Calu3 (cell line): ENCODE results near the gene ABCB8. TPM values are rescaled to one million over a fixed set of nuclear protein-coding genes. Genes with fewer than 3 reads are reported as not detected.
A peak's percentile ranks its signal among the peaks of the same experiment; 100 is the strongest.

Experiments
- BruUV-seq: library from RNA; stranded (reverse); fragments of 400-500 nt; replicated peaks from 2 replicates; lab custom pipeline; 2021; lab: Mats Ljungman, UMichigan
- CTCF ChIA-PET: fragments of 300-600 bp; sonication (Branson Sonifier 250); formaldehyde crosslinking; loops from one replicate; lab custom pipeline; 2022; ENCODE audit warnings: antibody characterized with exemption; lab: Charles Lee
- DNase-seq: peaks from one replicate; pipeline ENCODE4 v3.0.0; 2022
- H3K27ac Mint-ChIP-seq: one replicate; pipeline ENCODE4 v1.8.0; 2022; ENCODE audit warnings: mixed read lengths; ENCODE audit not compliant: unreplicated experiment
- H3K27me3 Mint-ChIP-seq: one replicate; pipeline ENCODE4 v1.8.0; 2022; ENCODE audit warnings: mixed read lengths; ENCODE audit not compliant: unreplicated experiment
- H3K36me3 Mint-ChIP-seq: one replicate; pipeline ENCODE4 v1.8.0; 2022; ENCODE audit warnings: mild to moderate bottlenecking, moderate library complexity, mixed read lengths; ENCODE audit not compliant: insufficient read depth, unreplicated experiment
- H3K4me1 Mint-ChIP-seq: one replicate; pipeline ENCODE4 v1.8.0; 2022; ENCODE audit warnings: mild to moderate bottlenecking, low read depth, mixed read lengths; ENCODE audit not compliant: unreplicated experiment
- H3K4me3 Mint-ChIP-seq: one replicate; pipeline ENCODE4 v1.8.0; 2022; ENCODE audit warnings: mild to moderate bottlenecking, low read depth, moderate library complexity, mixed read lengths; ENCODE audit not compliant: unreplicated experiment
- H3K9me3 Mint-ChIP-seq: one replicate; pipeline ENCODE4 v1.8.0; 2022; ENCODE audit warnings: low read depth, mixed read lengths; ENCODE audit not compliant: unreplicated experiment
- CTCF ChIP-seq: fragments of 200-600 bp; IDR thresholded peaks from one replicate; pipeline ENCODE4 v1.8.0; 2022; ENCODE audit warnings: antibody characterized with exemption; ENCODE audit not compliant: unreplicated experiment
- intact Hi-C: fragments of 100-400 bp; cut with micrococcal nuclease; formaldehyde crosslinking; loops from one replicate; pipeline ENCODE4 v1.10.0; 2022; ENCODE audit not compliant: unreplicated experiment
- total RNA-seq: library from RNA; stranded (reverse); gene quantifications from 2 replicates; pipeline ENCODE4 v1.2.3, GENCODE V29; 2022

ABCB8 gene
- total RNA-seq, 1 experiment from 2014 or later = 40.2 TPM

- peaks cover 67% of the 10 kb centered on the region for H3K36me3 Mint-ChIP-seq
- intact Hi-C loops = no loop called here
- H3K27ac Mint-ChIP-seq = peak within 1 kb of the TSS; percentile 6
- H3K4me1 Mint-ChIP-seq = peaks cover 39% of the 10 kb centered on the region
- H3K9me3 Mint-ChIP-seq = no peaks in the 10 kb centered on the region
- CTCF ChIA-PET = interaction anchor here (1.2 kb wide), 1 partner anchor 25 kb away, joined by 3 read pairs; no protein-coding TSS in a partner anchor
- H3K27me3 Mint-ChIP-seq = no peaks in the 10 kb centered on the region
- DNase-seq = peak; percentile 90
- BruUV-seq = no TSS peak
- TF ChIP-seq CTCF = no peak
- H3K4me3 Mint-ChIP-seq = peak within 1 kb of the TSS; percentile 87
These were observed 57.7 kb downstream of the ABCB8 start, which contains the start of gene AGAP3 for GRCh38 chr7:151085691-151086620. Gene AGAP3, plus strand, starts transcription at chr7:151086475. Its CDS starts 267 bp downstream, at chr7:151086742.

GRCh38 chr7:151086802-151087244, 58.6 kb downstream of the ABCB8 start:
- no peak for TF ChIP-seq CTCF
- no TSS peak for BruUV-seq
- Mint-ChIP-seq H3K27me3 (no peaks in the 10 kb centered on the region), H3K36me3 (peaks cover 63% of the 10 kb centered on the region), H3K4me1 (peaks cover 47% of the 10 kb centered on the region), H3K27ac (no peak overlapping the region), H3K9me3 (no peaks in the 10 kb centered on the region), H3K4me3 (peak overlapping the region; percentile 87)
- DNase-seq = no peak
- intact Hi-C loops = no loop called here
- CTCF ChIA-PET = no interaction called here

- Mint-ChIP-seq H3K4me1 (peaks cover 42% of the 10 kb centered on the region), H3K9me3 (no peaks in the 10 kb centered on the region), H3K4me3 (peak overlapping the region; percentile 87), H3K27ac (no peak overlapping the region), H3K36me3 (peaks cover 58% of the 10 kb centered on the region), H3K27me3 (no peaks in the 10 kb centered on the region)
- CTCF ChIA-PET = interaction anchor here (0.6 to 1.4 kb wide), 2 partner anchors 20 to 59 kb away, joined by 3 to 4 read pairs; partner anchors contain the start of gene ABCB8
- peak; percentile 59 for DNase-seq
- no peak for TF ChIP-seq CTCF
- intact Hi-C loops = loop anchor here (1.0 kb wide), 1 partner anchor 24 kb away; no protein-coding TSS in a partner anchor
- no TSS peak for BruUV-seq
These were observed 59.2 kb downstream of the ABCB8 start for GRCh38 chr7:151087245-151088018.
